Stimulated activated CD8-positive, alpha-beta memory T cell treated with anti-CD3 and anti-CD28 coated beads, Interleukin-12 subunit alpha, Interleukin-12 subunit beta, amount 100 ng/mL, for 1 hour (primary cell): ENCODE data around the gene CMSS1.

Source experiments
- DNase-seq: peaks from one replicate; pipeline ENCODE4 v3.0.0-alpha.2; 2020; ENCODE audit warnings: low read depth

CMSS1 gene

GRCh38 chr3:99817437-99818240 is at the start of gene CMSS1:
CMSS1 (plus strand) TSS chr3:99817862.
- DNase-seq: peak; percentile 92

- no peak for DNase-seq
These were observed 49.5 kb upstream of the CMSS1 start for GRCh38 chr3:99768126-99768525.

GRCh38 chr3:99768808-99769501 is 48.7 kb upstream of the CMSS1 start:
- no peak for DNase-seq

GRCh38 chr3:99772171-99772570 is 45.5 kb upstream of the CMSS1 start:
- no peak for DNase-seq

GRCh38 chr3:99772671-99773070 is 45.0 kb upstream of the CMSS1 start:
- DNase-seq: no peak

DNA sequence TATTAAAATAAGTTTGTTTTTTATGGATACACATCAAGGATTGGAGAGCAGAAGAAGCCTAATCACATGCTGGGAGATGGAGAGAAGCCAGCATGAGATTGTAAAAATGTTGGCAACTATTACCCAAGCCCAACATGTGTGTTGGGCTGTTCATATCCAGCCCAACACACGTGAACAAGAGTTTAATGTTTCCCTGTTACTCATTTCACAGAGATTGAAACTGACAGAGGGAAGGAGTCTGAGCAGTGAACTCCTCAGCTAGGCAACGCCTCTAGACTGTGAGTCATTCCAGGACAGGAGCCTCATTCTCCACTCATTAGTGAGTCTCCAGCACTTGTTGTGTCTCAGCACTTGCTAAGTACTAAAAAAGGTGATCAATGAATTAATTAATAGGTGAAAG is 43.2 kb upstream of the CMSS1 start:
- DNase-seq: no peak

DNA sequence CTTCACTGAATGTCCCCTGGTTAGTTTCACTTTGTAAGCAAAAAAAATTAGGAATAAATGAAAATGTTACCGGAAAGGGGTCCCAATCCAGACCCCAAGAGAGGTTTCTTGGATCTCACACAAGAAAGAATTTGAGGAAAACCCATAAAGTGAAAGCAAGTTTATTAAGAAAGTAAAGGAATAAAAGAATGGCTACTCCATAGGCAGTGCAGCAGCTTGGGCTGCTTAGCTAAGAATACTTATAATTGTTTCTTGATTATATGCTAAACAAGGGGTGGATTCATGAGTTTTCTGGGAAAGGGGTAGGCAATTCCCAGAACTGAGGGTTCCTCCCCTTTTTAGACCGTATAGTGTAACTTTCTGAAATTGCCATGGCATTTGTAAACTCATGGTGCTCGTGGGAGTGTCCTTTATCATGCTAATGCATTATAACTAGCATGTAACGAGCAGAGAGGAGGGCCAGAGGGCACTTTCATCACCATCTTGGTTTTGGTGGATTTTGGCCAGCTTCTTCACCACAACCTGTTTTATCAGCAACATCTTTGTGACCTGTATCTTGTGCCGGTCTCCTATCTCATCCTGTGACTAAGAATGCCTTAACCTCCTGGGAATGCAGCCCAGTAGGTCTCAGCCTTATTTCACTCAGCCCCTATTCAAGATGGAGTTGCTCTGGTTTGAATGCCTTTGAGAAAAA is 41.0 kb upstream of the CMSS1 start:
- no peak for DNase-seq

- DNase-seq: no peak
These were observed 40.5 kb upstream of the CMSS1 start for GRCh38 chr3:99777210-99777549.

DNA sequence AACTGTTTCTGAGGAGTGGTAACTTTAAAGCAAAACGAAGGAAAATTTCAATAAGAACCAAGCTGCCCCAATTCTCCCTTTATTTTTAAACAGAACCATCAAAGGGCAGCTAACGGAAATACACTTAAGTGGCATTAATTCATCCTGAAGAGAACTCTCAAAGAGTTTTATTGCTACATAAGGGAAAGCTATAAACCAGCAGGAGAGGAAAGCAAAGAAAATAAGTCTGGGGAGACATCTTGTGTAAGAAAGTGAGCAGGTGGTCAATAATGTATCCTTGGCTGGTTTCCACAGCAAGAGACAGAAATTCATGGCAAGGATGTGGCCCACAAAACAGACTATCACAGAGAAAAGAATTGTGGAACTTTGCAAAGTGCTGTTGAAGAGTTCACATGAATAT is 40.0 kb upstream of the CMSS1 start:
- no peak for DNase-seq

DNA sequence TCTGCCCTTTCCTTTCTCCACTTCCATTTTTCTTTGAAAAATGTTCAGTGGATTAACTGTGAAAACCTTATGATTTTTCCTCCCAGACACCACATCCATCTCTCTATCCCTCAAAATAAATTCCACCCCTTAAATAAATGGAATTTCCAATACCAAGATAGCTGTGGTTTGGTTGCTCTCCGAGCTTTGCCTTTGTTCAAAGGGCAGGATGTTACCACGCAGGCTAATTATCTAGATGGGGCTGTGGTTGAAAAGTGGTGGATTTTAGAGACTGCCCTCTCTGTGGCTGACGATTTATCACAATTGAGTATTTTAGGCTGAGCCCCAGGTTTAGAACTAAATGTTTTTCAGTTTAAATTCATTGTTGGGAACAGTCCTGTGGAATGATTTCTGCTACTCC is 36.9 kb upstream of the CMSS1 start:
- no peak for DNase-seq

- DNase-seq: no peak
These were observed 35.9 kb upstream of the CMSS1 start for GRCh38 chr3:99781761-99782160.

GRCh38 chr3:99783011-99783573 is 34.6 kb upstream of the CMSS1 start:
- no peak for DNase-seq

- DNase-seq: no peak
These were observed 28.5 kb upstream of the CMSS1 start for GRCh38 chr3:99789011-99789721.

DNA sequence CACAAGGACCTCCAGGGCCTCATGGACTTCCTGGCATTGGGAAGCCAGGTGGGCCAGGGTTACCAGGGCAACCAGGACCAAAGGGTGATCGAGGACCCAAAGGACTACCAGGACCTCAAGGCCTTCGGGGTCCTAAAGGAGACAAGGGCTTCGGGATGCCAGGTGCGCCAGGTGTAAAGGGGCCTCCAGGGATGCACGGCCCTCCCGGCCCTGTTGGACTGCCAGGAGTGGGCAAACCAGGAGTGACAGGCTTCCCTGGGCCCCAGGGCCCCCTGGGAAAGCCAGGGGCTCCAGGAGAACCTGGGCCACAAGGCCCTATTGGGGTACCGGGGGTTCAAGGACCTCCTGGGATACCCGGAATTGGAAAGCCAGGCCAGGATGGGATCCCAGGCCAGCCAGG is 23.2 kb upstream of the CMSS1 start:
- DNase-seq: no peak

DNA sequence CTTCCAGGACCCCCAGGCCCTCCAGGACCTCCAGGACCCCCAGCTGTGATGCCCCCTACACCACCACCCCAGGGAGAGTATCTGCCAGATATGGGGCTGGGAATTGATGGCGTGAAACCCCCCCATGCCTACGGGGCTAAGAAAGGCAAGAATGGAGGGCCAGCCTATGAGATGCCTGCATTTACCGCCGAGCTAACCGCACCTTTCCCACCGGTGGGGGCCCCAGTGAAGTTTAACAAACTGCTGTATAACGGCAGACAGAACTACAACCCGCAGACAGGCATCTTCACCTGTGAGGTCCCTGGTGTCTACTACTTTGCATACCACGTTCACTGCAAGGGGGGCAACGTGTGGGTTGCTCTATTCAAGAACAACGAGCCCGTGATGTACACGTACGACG is 22.1 kb upstream of the CMSS1 start:
- DNase-seq: no peak

- DNase-seq: no peak
These were observed 18.2 kb upstream of the CMSS1 start for GRCh38 chr3:99799422-99799821.

DNA sequence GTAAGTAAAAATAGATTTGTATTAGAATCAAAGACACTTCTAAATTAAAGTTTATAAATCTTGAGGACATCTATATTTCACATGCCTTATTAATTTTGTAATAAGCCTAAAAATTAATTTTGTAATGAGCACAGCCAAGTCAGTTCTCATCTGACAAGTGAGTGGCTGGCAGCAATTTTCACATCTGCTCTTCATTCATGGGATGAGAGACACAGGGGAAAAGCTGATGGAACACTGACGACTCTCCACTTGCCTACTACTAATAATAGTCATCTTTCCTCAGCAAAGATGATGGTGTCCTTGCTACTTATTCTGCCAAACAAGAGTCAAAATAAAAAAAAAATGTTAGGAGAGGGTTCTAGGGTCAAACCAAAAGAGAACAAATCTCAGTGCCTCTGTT is 14.4 kb upstream of the CMSS1 start:
- DNase-seq: no peak

DNA sequence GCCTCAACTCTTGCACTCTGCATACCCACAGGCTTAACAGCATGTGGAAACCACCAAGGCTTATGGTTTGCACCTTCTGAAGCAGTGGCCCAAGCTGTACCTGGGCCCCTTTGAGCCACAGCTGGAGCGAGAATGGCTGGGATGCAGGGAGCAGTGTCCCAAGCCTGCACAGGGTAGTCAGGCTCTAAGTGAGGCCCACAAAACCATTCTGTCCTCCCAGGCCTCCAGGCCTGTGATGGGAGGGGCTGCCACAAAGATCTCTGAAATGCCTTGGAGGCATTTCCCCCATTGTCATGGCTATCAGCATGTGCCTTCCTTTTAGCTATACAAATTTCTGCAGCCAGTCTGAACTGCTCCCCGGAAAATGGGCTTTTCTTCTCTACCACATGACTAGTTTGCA is 12.5 kb upstream of the CMSS1 start:
- DNase-seq: no peak

DNA sequence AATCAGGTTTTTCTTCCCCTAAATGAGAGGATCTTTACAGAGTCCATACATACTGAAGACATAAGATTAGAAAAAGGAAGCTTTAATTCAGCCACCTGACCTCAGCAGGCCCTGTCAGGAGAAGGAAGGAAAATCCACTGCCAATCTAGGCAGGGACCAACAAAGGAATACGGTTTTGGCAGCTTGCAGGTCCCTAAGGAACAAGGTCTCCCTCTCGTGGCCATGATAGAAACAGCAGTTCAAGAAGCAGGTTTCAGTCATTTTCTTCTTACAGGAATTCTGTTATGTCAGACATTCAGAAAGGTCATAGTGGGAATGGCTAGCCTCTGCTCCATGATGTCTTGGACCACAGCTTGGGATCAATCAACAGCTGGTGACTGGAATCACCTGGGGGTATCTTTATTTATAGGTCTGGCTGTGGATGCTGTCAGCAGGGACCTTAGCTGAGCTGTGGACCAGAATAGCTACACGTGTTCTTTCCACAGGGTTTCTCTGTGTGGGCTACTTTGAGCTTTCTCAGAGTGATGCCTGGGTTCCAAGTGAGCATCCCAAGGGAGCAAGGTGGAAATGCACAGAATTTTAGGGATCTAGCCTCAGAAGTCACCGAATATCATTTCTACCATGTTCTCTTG is 9.4 kb upstream of the CMSS1 start:
- peak; percentile 15 for DNase-seq

- no peak for DNase-seq
These were observed 8.1 kb upstream of the CMSS1 start for GRCh38 chr3:99809565-99809964.

- DNase-seq: no peak
These were observed 7.3 kb upstream of the CMSS1 start for GRCh38 chr3:99810403-99810802.

DNA sequence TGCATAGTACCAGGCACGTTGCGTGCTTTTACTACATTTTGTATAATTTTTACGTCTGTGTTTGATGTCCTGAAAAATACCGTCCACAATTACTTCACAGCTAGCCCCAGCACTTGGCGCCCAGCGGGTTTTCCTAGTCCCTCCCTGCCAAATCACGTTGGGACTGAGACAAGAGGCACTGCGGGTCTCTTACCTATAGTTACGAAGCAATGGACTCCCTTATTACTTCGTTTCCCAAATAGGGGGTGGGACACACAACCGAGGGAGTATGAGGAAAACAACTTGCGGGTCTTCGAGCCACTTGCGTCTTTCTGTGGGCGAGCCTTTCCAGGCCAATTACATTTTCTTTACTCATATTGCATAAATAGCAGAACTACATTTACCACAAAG is 620 bp upstream of the CMSS1 start:
- DNase-seq: no peak
